Chondrocyte (in vitro differentiated cells): ENCODE data around the gene N4BP2. TPM values are rescaled to one million over a fixed set of nuclear protein-coding genes. Genes with fewer than 3 reads are reported as not detected.
"Not testable (repeated sequence)": the region's sequence is repeated elsewhere in the genome, so short reads cannot be mapped to it uniquely, and the experiment has no call there.

Experiments used
- DNase-seq: peaks from one replicate; pipeline ENCODE4 v3.0.0; 2021; ENCODE audit warnings: mixed read lengths, low spot score
- H3K27ac Mint-ChIP-seq: one replicate; pipeline ENCODE4 v1.8.0; 2021; ENCODE audit warnings: mild to moderate bottlenecking, moderate library complexity, mixed read lengths; ENCODE audit not compliant: unreplicated experiment
- H3K27me3 Mint-ChIP-seq: 2 replicates; pipeline ENCODE4 v1.8.0; 2021; ENCODE audit warnings: low read depth, mixed read lengths
- H3K36me3 Mint-ChIP-seq: 2 replicates; pipeline ENCODE4 v1.8.0; 2021; ENCODE audit warnings: low read depth, mixed read lengths
- H3K4me1 Mint-ChIP-seq: 2 replicates; pipeline ENCODE4 v1.8.0; 2021; ENCODE audit warnings: low read depth, mild to moderate bottlenecking, mixed read lengths
- H3K4me3 Mint-ChIP-seq: one replicate; pipeline ENCODE4 v1.8.0; 2021; ENCODE audit warnings: mild to moderate bottlenecking, moderate library complexity, mixed read lengths; ENCODE audit not compliant: unreplicated experiment
- H3K9me3 Mint-ChIP-seq: 2 replicates; pipeline ENCODE4 v1.8.0; 2021; ENCODE audit warnings: low read depth, mixed read lengths
- total RNA-seq: library from RNA; stranded (reverse); gene quantifications from 3 replicates; pipeline ENCODE4 v1.2.1, GENCODE V29; 2021
- TF ChIP-seq, protein P1 (sequence below): fragments of 200-600 bp; sonication (generic); IDR thresholded peaks from 2 replicates; pipeline ENCODE4 v1.5.0; 2021; ENCODE audit warnings: antibody characterized with exemption, mild to moderate bottlenecking, moderate library complexity

Gene N4BP2
- total RNA-seq, 1 donor from 2014 or later = 7.0 TPM

DNA sequence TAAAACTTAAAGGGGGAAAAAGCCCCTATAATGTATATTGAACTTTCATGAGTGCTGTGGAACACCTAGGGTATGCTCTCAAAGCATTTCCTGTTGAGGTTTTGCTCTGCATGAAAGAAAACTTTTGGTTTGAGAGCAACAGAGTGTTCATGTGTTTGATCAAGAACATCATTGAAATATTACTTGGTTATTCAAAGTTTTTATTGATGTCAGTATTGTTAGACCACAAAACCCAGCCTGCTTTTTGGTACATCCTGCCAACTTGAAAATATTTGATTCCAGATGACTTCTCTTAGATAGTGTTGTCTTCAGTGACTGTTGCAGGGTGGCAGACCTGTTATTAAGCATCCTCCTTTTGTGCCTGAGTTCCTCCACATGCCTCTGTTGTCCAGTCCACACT is 68.0 kb downstream of the N4BP2 start:
- no peak overlapping the region for H3K4me3 Mint-ChIP-seq
- TF ChIP-seq, protein P1, sequence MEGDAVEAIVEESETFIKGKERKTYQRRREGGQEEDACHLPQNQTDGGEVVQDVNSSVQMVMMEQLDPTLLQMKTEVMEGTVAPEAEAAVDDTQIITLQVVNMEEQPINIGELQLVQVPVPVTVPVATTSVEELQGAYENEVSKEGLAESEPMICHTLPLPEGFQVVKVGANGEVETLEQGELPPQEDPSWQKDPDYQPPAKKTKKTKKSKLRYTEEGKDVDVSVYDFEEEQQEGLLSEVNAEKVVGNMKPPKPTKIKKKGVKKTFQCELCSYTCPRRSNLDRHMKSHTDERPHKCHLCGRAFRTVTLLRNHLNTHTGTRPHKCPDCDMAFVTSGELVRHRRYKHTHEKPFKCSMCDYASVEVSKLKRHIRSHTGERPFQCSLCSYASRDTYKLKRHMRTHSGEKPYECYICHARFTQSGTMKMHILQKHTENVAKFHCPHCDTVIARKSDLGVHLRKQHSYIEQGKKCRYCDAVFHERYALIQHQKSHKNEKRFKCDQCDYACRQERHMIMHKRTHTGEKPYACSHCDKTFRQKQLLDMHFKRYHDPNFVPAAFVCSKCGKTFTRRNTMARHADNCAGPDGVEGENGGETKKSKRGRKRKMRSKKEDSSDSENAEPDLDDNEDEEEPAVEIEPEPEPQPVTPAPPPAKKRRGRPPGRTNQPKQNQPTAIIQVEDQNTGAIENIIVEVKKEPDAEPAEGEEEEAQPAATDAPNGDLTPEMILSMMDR = no peak
- no peak for DNase-seq
- no peaks in the 10 kb centered on the region for H3K9me3 Mint-ChIP-seq
- no peaks in the 10 kb centered on the region for H3K27me3 Mint-ChIP-seq
- peak overlapping the region; percentile 14 for H3K27ac Mint-ChIP-seq
- peaks cover 4% of the 10 kb centered on the region for H3K36me3 Mint-ChIP-seq
- peaks cover 14% of the 10 kb centered on the region for H3K4me1 Mint-ChIP-seq

DNA sequence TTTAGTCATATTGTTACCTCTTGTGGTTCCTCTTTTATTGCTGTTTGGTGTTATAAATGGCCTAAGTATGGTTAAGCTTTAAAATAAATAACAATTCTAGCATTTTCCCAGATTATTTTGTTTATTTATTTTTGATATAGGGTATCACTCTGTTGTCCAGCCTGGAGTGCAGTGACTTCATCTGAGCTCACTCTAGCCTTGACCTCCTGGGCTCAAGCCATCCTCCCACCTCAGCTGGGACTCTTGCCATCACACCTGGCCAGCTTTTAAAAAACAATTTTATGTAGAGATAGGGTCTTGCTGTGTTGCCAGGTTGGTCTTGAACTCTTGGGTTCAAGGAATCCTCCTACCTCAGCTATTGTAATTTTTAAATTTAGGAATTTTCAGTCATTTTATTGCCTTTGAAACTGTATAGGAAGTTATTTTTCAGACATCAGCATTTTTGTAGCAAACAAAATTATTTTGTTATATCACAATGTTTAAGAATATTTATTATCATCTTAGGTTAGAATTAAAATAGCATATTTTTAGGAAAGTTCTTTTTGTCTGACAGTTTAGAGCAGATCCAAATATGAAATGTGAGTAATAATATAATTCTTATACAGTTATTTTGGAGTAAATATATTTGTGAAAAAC is 73.9 kb downstream of the N4BP2 start:
- Mint-ChIP-seq H3K9me3 (no peaks in the 10 kb centered on the region), H3K27me3 (no peaks in the 10 kb centered on the region), H3K27ac (no peak overlapping the region), H3K4me3 (no peak overlapping the region), H3K36me3 (peaks cover 1% of the 10 kb centered on the region), H3K4me1 (peaks cover 11% of the 10 kb centered on the region)
- TF ChIP-seq, protein P1 = no peak
- DNase-seq = no peak

DNA sequence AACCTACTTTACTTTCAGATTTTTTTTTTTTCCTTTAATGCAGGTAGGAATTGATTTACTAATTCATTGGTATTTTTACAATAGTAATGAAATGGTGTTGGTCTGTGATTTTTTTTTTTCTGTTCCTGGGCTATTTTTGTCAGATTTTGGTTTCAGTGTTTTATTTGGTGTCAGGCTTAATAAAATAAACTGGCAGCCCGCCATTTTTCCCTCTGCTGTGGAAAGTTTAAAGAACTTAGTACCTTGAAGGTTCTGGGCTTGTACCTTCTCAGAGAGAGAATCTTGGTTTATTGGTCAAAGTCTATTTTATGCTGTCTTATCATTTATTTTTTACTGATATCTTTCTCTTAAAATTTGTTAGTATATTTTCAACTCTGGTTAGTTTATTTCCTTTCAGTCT is 76.2 kb downstream of the N4BP2 start:
- H3K27ac Mint-ChIP-seq = no peak overlapping the region
- no peaks in the 10 kb centered on the region for H3K27me3 Mint-ChIP-seq
- peaks cover 6% of the 10 kb centered on the region for H3K36me3 Mint-ChIP-seq
- no peak overlapping the region for H3K4me3 Mint-ChIP-seq
- no peak for DNase-seq
- peaks cover 11% of the 10 kb centered on the region for H3K4me1 Mint-ChIP-seq
- TF ChIP-seq, protein P1 = no peak
- H3K9me3 Mint-ChIP-seq = no peaks in the 10 kb centered on the region

DNA sequence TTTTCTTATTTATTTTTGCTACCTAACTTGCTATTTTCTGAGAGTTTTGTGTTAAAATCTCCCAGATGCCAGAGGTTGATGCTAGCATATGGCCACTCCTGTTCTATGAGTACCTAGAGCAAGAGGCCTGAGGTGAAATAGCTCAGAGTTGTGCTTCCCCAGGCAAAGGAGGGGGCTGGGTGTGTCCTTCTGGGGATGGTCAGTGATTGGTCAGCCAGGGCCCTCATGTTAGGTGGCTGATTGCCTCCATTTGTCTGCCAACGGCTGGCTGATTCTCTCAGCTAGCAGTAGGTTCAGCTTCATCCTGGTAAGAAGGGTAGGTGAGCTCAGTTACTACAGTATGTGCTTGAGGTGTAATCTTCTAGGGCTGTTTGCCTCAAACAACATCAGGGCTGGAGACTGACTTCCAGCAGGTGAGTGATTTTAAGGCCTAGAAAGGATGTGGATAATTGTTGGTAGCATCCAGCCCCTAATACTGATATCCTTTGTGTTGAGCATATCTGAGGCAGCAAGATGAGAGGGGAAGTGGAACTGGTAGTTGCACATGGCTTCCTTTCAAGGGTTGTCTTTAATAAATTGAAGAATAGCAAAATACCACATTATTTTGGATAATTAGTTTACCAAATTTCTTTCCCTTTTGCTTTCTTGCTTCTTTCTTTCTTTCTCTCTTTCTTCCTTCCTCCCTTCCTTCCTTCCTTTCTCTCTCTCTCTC is 77.7 kb downstream of the N4BP2 start:
- Mint-ChIP-seq H3K4me3 (no peak overlapping the region), H3K9me3 (no peaks in the 10 kb centered on the region), H3K27me3 (no peaks in the 10 kb centered on the region), H3K27ac (no peak overlapping the region), H3K4me1 (peaks cover 11% of the 10 kb centered on the region), H3K36me3 (peaks cover 6% of the 10 kb centered on the region)
- no peak for DNase-seq
- TF ChIP-seq, protein P1 = no peak

DNA sequence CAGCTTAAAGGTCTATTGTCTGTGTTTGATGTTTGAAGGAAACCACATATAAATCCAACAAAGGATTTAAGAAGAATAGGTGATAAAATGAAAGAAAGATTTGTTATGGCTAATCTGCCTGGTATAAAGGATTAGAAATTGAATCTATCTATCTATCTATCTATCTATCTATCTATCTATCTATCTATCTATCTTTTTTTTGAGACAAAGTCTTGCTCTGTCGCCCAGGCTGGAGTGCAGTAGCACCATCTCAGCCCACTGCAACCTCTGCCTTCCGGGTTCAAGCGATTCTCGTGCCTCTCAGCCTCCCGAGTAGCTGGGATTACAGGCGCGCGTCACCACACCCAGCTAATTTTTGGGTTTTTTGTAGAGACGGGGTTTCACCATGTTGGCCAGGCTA is 79.6 kb downstream of the N4BP2 start:
- not testable (repeated sequence) for H3K4me3 Mint-ChIP-seq, H3K27me3 Mint-ChIP-seq, H3K36me3 Mint-ChIP-seq

More for the DNA sequence above, 79.6 kb downstream of the N4BP2 start:
- DNase-seq, H3K9me3 Mint-ChIP-seq, H3K27ac Mint-ChIP-seq: not testable (repeated sequence)
- peaks cover 11% of the 10 kb centered on the region for H3K4me1 Mint-ChIP-seq
